HepG2 (cell line): Measurements from ENCODE around the gene SLC25A11. TPM values are rescaled to one million over a fixed set of nuclear protein-coding genes. Genes with fewer than 3 reads are reported as not detected.

Source experiments
- BHLHE40 ChIP-seq: IDR thresholded peaks from 2 replicates; pipeline ENCODE4 v1.6.1; 2011; ENCODE audit warnings: low read length, improper control_type of control experiment
- HDAC2 ChIP-seq: sonication (generic); formaldehyde crosslinking; IDR thresholded peaks from 2 replicates; pipeline ENCODE4 v1.4.0; 2020; ENCODE audit warnings: missing genetic modification reagents
- KLF12 ChIP-seq: sonication (generic); formaldehyde crosslinking; IDR thresholded peaks from 2 replicates; pipeline ENCODE4 v1.4.0; 2020; ENCODE audit warnings: missing genetic modification reagents, borderline replicate concordance
- MEIS1 ChIP-seq: sonication (generic); formaldehyde crosslinking; IDR thresholded peaks from 2 replicates; pipeline ENCODE4 v1.9.0; 2021; ENCODE audit warnings: mild to moderate bottlenecking, missing genetic modification reagents, moderate library complexity, borderline replicate concordance
- NR2F6 ChIP-seq, 2 experiments: IDR thresholded peaks; 2 replicates each; pipeline ENCODE4 v1.6.1; 2016; ENCODE audit warnings: antibody characterized with exemption in 1 of 2, mild to moderate bottlenecking in 1 of 2
- PCBP2 ChIP-seq: fragments of 200-400 bp; formaldehyde crosslinking; optimal IDR thresholded peaks from 2 replicates; pipeline ENCODE3; 2018; ENCODE audit warnings: low read length, low read depth; ENCODE audit not compliant: poor library complexity, severe bottlenecking
- PHF20 ChIP-seq: sonication (generic); formaldehyde crosslinking; IDR thresholded peaks from 2 replicates; pipeline ENCODE4 v1.5.0; 2020; ENCODE audit warnings: mild to moderate bottlenecking, missing genetic modification reagents
- RXRB ChIP-seq: IDR thresholded peaks from 2 replicates; pipeline ENCODE4 v1.6.1; 2016; ENCODE audit warnings: borderline replicate concordance, missing genetic modification reagents, missing compliant biosample characterization
- SPEN ChIP-seq: sonication (generic); formaldehyde crosslinking; IDR thresholded peaks from 2 replicates; pipeline ENCODE4 v1.5.1; 2020; ENCODE audit warnings: low read depth, mild to moderate bottlenecking, missing genetic modification reagents
- TBL1XR1 ChIP-seq: fragments of 150-350 bp; IDR thresholded peaks from 2 replicates; pipeline ENCODE4 v1.6.1; 2014; ENCODE audit warnings: borderline replicate concordance, low read length; ENCODE audit not compliant: partially characterized antibody
- ZBTB42 ChIP-seq: sonication (generic); formaldehyde crosslinking; IDR thresholded peaks from 2 replicates; pipeline ENCODE4 v1.5.0; 2020; ENCODE audit warnings: mild to moderate bottlenecking, missing genetic modification reagents
- ZNF12 ChIP-seq: sonication (generic); formaldehyde crosslinking; IDR thresholded peaks from 2 replicates; pipeline ENCODE4 v1.5.0; 2020; ENCODE audit warnings: missing genetic modification reagents
- ZNF180 ChIP-seq: sonication (generic); formaldehyde crosslinking; IDR thresholded peaks from 2 replicates; pipeline ENCODE4 v1.4.0; 2020; ENCODE audit warnings: low read depth, missing genetic modification reagents, borderline replicate concordance
- ZNF274 ChIP-seq: sonication (generic); formaldehyde crosslinking; IDR thresholded peaks from 2 replicates; pipeline ENCODE4 v1.5.1; 2020; ENCODE audit warnings: mild to moderate bottlenecking, missing genetic modification reagents
- ZNF501 ChIP-seq: sonication (generic); formaldehyde crosslinking; IDR thresholded peaks from 2 replicates; pipeline ENCODE4 v1.5.1; 2020; ENCODE audit warnings: mild to moderate bottlenecking, moderate library complexity, missing genetic modification reagents
- ZNF530 ChIP-seq: sonication (generic); formaldehyde crosslinking; IDR thresholded peaks from 2 replicates; pipeline ENCODE4 v1.5.0; 2020; ENCODE audit warnings: low read depth, mild to moderate bottlenecking, missing genetic modification reagents
- ZNF678 ChIP-seq: sonication (generic); formaldehyde crosslinking; IDR thresholded peaks from 2 replicates; pipeline ENCODE4 v1.4.0; 2020; ENCODE audit warnings: mild to moderate bottlenecking, missing genetic modification reagents
- polyA plus RNA-seq, 8 experiments: library from polyadenylated mRNA; depleted of rRNA in 3 of 8; stranded (reverse) in 7 of 8; unstranded in 1 of 8; fragments of >200 nt; fragmentation: Illumina TruSeq in 4 of 8; extraction: Trizol in 4 of 8; gene quantifications; 2 replicates each; pipeline versions ENCODE4 v1.2.1 to v1.2.3, GENCODE V29; 2011 to 2016; ENCODE audit warnings: low read depth in 4 of 8, missing spikeins in 1 of 8, mixed read lengths in 1 of 8; ENCODE audit not compliant: insufficient read depth in 1 of 8
- total RNA-seq, 5 experiments: library from RNA; depleted of rRNA; stranded (reverse); fragments of >200 nt; fragmentation: Illumina TruSeq; extraction: Trizol; gene quantifications; 2 replicates each; pipeline ENCODE4 v1.2.3, GENCODE V29; 2016; ENCODE audit warnings: low read depth in 1 of 5
- TF ChIP-seq, protein P1 (sequence below), 2 experiments: sonication (generic) in 1 of 2; formaldehyde crosslinking in 1 of 2; IDR thresholded peaks; 2 replicates each; pipeline versions ENCODE4 v1.6.1 to v1.9.0; 2014 to 2022; ENCODE audit warnings: antibody characterized with exemption in 1 of 2, borderline replicate concordance in 1 of 2, inconsistent platforms in 1 of 2, low read depth in 1 of 2, missing genetic modification reagents in 1 of 2
- TF ChIP-seq, protein P2 (sequence below): sonication (generic); formaldehyde crosslinking; IDR thresholded peaks from 2 replicates; pipeline ENCODE4 v1.4.0; 2020; ENCODE audit warnings: missing genetic modification reagents, borderline replicate concordance
- TF ChIP-seq, protein P3 (sequence below): sonication (generic); formaldehyde crosslinking; IDR thresholded peaks from 2 replicates; pipeline ENCODE4 v1.5.1; 2020; ENCODE audit warnings: mild to moderate bottlenecking, missing genetic modification reagents, moderate library complexity

Gene SLC25A11
- total and polyA plus RNA-seq, 2 of the 13 experiments (the other 11 are each of a cell fraction or from before 2014, with no cell fraction given) = 35.4 to 47.2 TPM

DNA sequence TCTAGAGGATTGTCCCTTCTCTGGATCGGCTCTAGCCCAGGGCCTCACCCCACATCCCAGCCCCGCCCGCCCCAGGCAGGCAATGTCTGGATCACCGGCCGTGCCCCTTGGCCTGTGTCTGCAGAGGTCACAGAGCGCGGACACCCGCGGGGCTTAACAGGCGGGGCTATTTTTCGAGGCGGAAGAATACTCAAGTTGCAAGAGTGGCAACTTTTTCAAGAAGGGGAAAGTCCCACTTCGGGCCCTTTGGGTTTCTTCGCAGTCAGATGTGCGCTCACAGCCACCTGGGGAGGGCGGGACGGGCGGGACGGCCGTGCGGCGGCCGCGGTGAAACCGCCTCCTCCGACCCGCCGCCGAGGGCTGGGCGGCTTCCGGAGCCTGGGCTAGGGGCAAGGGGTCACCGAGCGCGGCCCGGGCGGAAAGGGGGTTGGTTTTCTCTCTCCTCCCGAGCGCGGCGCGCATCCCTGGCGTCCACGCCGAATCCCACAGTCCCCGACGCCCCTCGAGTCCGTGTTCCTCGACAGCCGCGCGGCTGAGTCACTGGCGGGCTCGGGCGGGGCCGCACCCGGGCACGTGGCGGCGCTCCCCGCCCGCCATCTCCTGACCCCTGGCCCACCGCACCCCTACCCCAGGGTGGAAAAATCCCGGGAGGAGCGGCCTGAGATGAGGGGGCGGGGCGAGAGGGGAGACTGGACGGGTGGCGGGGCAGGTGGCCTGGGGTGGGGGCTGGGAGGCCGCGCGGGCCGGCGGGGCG is 9.7 kb upstream of the SLC25A11 start (continued):
- TF ChIP-seq, protein P1, sequence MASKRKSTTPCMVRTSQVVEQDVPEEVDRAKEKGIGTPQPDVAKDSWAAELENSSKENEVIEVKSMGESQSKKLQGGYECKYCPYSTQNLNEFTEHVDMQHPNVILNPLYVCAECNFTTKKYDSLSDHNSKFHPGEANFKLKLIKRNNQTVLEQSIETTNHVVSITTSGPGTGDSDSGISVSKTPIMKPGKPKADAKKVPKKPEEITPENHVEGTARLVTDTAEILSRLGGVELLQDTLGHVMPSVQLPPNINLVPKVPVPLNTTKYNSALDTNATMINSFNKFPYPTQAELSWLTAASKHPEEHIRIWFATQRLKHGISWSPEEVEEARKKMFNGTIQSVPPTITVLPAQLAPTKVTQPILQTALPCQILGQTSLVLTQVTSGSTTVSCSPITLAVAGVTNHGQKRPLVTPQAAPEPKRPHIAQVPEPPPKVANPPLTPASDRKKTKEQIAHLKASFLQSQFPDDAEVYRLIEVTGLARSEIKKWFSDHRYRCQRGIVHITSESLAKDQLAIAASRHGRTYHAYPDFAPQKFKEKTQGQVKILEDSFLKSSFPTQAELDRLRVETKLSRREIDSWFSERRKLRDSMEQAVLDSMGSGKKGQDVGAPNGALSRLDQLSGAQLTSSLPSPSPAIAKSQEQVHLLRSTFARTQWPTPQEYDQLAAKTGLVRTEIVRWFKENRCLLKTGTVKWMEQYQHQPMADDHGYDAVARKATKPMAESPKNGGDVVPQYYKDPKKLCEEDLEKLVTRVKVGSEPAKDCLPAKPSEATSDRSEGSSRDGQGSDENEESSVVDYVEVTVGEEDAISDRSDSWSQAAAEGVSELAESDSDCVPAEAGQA (IDR thresholded peaks at IDR 0.05; ENCODE audit: low read depth) = no peak
- TF ChIP-seq, protein P1 (CRISPR knock-in tag; IDR thresholded peaks at IDR 0.05; ENCODE audit: borderline replicate concordance) = no peak
- TF ChIP-seq ZNF678 (CRISPR knock-in tag) (0 out of 2 replicates have a peak, but pooled peaks have one; percentile 53), ZBTB42 (CRISPR knock-in tag) (peak; percentile 41; the same call in 1 of the 2 replicates), BHLHE40 (peak; percentile 88), RXRB (CRISPR knock-in tag) (peak; percentile 84), PCBP2 (no peak), ZNF180 (CRISPR knock-in tag) (no peak), HDAC2 (no peak; the same call in 1 of the 2 replicates), ZNF12 (CRISPR knock-in tag) (0 out of 2 replicates have a peak, but pooled peaks have one; percentile 19), ZNF530 (CRISPR knock-in tag) (0 out of 2 replicates have a peak, but pooled peaks have one; percentile 31), KLF12 (CRISPR knock-in tag) (peak; percentile 61; the same call in 1 of the 2 replicates), ZNF501 (CRISPR knock-in tag) (0 out of 2 replicates have a peak, but pooled peaks have one; percentile 39), ZNF274 (0 out of 2 replicates have a peak, but pooled peaks have one; percentile 39), PHF20 (CRISPR knock-in tag) (peak; percentile 17; the same call in 1 of the 2 replicates), MEIS1 (no peak), NR2F6 (IDR thresholded peaks at IDR 0.05) (peak; percentile 67), NR2F6 (CRISPR knock-in tag; IDR thresholded peaks at IDR 0.05) (peak; percentile 89), TBL1XR1 (peak; percentile 41), SPEN (peak; percentile 67; the same call in 1 of the 2 replicates)
- TF ChIP-seq, protein P2, sequence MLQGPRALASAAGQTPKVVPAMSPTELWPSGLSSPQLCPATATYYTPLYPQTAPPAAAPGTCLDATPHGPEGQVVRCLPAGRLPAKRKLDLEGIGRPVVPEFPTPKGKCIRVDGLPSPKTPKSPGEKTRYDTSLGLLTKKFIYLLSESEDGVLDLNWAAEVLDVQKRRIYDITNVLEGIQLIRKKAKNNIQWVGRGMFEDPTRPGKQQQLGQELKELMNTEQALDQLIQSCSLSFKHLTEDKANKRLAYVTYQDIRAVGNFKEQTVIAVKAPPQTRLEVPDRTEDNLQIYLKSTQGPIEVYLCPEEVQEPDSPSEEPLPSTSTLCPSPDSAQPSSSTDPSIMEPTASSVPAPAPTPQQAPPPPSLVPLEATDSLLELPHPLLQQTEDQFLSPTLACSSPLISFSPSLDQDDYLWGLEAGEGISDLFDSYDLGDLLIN (CRISPR knock-in tag) = peak; percentile 58; the same call in 1 of the 2 replicates
- TF ChIP-seq, protein P3, sequence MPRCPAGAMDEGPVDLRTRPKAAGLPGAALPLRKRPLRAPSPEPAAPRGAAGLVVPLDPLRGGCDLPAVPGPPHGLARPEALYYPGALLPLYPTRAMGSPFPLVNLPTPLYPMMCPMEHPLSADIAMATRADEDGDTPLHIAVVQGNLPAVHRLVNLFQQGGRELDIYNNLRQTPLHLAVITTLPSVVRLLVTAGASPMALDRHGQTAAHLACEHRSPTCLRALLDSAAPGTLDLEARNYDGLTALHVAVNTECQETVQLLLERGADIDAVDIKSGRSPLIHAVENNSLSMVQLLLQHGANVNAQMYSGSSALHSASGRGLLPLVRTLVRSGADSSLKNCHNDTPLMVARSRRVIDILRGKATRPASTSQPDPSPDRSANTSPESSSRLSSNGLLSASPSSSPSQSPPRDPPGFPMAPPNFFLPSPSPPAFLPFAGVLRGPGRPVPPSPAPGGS = 0 out of 2 replicates have a peak, but pooled peaks have one; percentile 27
